ENCODE measurements around the gene TSPAN13. TPM values are rescaled to one million over a fixed set of nuclear protein-coding genes. Genes with fewer than 3 reads are reported as not detected.

The TSPAN13 gene
- total and polyA plus RNA-seq, 2 of the 4 experiments (the other 2 are of a cell fraction) = 3.0 to 5.0 TPM

DNA sequence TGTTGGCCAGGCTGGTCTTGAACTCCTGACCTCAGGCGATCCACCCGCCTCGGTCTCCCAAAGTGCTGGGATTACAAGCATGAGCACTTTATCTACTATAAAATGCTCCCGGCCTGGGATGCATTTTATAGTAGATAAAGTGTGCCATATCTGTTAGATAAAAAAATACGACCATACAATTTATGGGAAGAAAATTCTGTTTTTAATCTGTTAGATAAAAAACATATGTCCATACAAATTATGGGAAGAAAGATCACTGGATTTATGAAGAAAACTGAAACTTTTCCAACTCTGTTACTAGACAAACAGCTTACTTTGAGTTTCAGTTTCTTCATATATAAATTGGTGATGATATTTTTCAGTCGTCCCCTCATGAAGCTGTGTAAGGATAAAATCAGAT lies 4.5 kb downstream of the TSPAN13 start:
- no TSS peak for BruUV-seq (replicated peaks)

More for the DNA sequence above, 4.5 kb downstream of the TSPAN13 start:
- Histone ChIP-seq H3K27ac (ENCODE audit: insufficient read depth, low read length) (no peak overlapping the region), H3K9me3 (ENCODE audit: control insufficient read depth, insufficient read depth, low read length) (no peaks in the 10 kb centered on the region), H3K56ac (ENCODE audit: extremely low read depth, insufficient read depth, low read length) (no peak overlapping the region), H3K36me3 (ENCODE audit: control insufficient read depth, insufficient read depth, low read length) (no peaks in the 10 kb centered on the region), H2AK5ac (ENCODE audit: low read depth, low read length) (no peak overlapping the region), H3K4ac (ENCODE audit: low read depth, low read length) (no peak overlapping the region), H3K4me3 (ENCODE audit: insufficient read depth, low read depth, low read length) (no peak overlapping the region), H2AFZ (replicated peaks; ENCODE audit: low read length, poor library complexity) (no peak overlapping the region), H3K23ac (ENCODE audit: low read depth, low read length) (no peak overlapping the region), H2BK15ac (ENCODE audit: low read depth, low read length) (no peak overlapping the region), H3K14ac (replicated peaks; ENCODE audit: low read depth, low read length) (no peak overlapping the region), H4K8ac (ENCODE audit: low read depth in 2 of 2, low read length in 2 of 2) (no peak overlapping the region), H4K91ac (ENCODE audit: insufficient read depth, low read depth, low read length) (no peak overlapping the region), H2AK9ac (replicated peaks; ENCODE audit: low read depth, low read length, poor library complexity) (no peak overlapping the region), H3K18ac (ENCODE audit: low read depth, low read length) (no peak overlapping the region), H2BK5ac (ENCODE audit: low read depth, low read length, poor library complexity, severe bottlenecking) (no peak overlapping the region), H4K5ac (ENCODE audit: low read depth, low read length) (no peak overlapping the region), H3K4me1 (ENCODE audit: control insufficient read depth, insufficient read depth, low read length) (no peaks in the 10 kb centered on the region), H2BK20ac (ENCODE audit: low read depth, low read length) (no peak overlapping the region), H3K9ac (ENCODE audit: low read depth, low read length) (no peak overlapping the region), H3K4me2 (ENCODE audit: low read depth, low read length) (no peak overlapping the region), H3K27me3 (ENCODE audit: control insufficient read depth, insufficient read depth, low read length) (no peaks in the 10 kb centered on the region), H3K79me1 (ENCODE audit: low read depth in 1 of 2, low read length in 2 of 2) (no peaks in the 10 kb centered on the region), H4K20me1 (ENCODE audit: insufficient read depth, low read length) (no peaks in the 10 kb centered on the region), H3K9me1 (ENCODE audit: insufficient read depth, low read length) (no peaks in the 10 kb centered on the region), H2BK120ac (ENCODE audit: low read depth, low read length) (no peak overlapping the region)
- ChIA-PET POLR2A (ENCODE audit: unreplicated experiment) (no interaction called here), CTCF (interaction anchor here (0.6 kb wide), 1 partner anchor 117 kb away, joined by 5 read pairs; no protein-coding TSS in a partner anchor)
- dilution Hi-C loops (cut with HindIII; ENCODE audit: low sequenced_read_pairs, unreplicated experiment) = no loop called here
- in situ Hi-C loops (cut with MboI; ENCODE audit: low sequenced_read_pairs) = no loop called here
- intact Hi-C loops (cut with micrococcal nuclease) = no loop called here
- DNase-seq (no peak), ATAC-seq (ENCODE audit: low read depth) (no peak)
- no CpG with 5 or more reads among the region's 6 CpGs for WGBS, 2 experiments (ENCODE audit: extremely low coverage in 2 of 2, insufficient read length in 1 of 2)
- no peak for TF ChIP-seq RAD21 (IDR thresholded peaks at IDR 0.05; ENCODE audit: low read length)
- no peak for TF ChIP-seq RCOR1 (IDR thresholded peaks at IDR 0.05; ENCODE audit: insufficient replicate concordance, low read length)
- TF ChIP-seq BHLHE40 (IDR thresholded peaks at IDR 0.05; ENCODE audit: low read depth, low read length) = no peak
- TF ChIP-seq SMC3 (IDR thresholded peaks at IDR 0.05; ENCODE audit: low read depth, low read length) = no peak
- TF ChIP-seq NFE2L2 (IDR thresholded peaks at IDR 0.05; ENCODE audit: low read depth, low read length) = no peak
